ENCODE data around the gene TBC1D4. TPM values are rescaled to one million over a fixed set of nuclear protein-coding genes. Genes with fewer than 3 reads are reported as not detected.

The TBC1D4 gene
- total and polyA plus RNA-seq, 9 of the 15 experiments (the other 6 are each of a cell fraction or from before 2014, with no cell fraction given), result 2.8 to 12.3 (median 7.0) TPM

- TF ChIP-seq ZKSCAN8 (CRISPR knock-in tag; IDR thresholded peaks at IDR 0.05) (no peak), MAFG (tag; conservative IDR thresholded peaks at IDR 0.05) (no peak), POLR3G (IDR thresholded peaks at IDR 0.05; ENCODE audit: extremely low read depth, insufficient read length, insufficient replicate concordance) (no peak), ZNF551 (CRISPR knock-in tag; IDR thresholded peaks at IDR 0.05) (no peak), HNRNPH1 (optimal IDR thresholded peaks at IDR 0.05; ENCODE audit: low read depth, low read length) (no peak), ZNF717 (CRISPR knock-in tag; IDR thresholded peaks at IDR 0.05) (no peak), ZNF592 (IDR thresholded peaks at IDR 0.05) (no peak), ZNF316 (IDR thresholded peaks at IDR 0.05) (no peak), ATF7 (IDR thresholded peaks at IDR 0.05) (no peak), CREM (IDR thresholded peaks at IDR 0.05; ENCODE audit: low read depth) (no peak), SMARCA5 (IDR thresholded peaks at IDR 0.05) (no peak), KAT2B (IDR thresholded peaks at IDR 0.05; ENCODE audit: low read depth, low read length) (no peak), NR2C1 (IDR thresholded peaks at IDR 0.05) (no peak), NR2C1 (tag; IDR thresholded peaks at IDR 0.05) (no peak), RUNX1 (IDR thresholded peaks at IDR 0.05; ENCODE audit: low read depth) (no peak), MTA1 (IDR thresholded peaks at IDR 0.05; ENCODE audit: borderline replicate concordance) (no peak), ZNF395 (CRISPR knock-in tag; IDR thresholded peaks at IDR 0.05) (no peak)
- TF ChIP-seq, protein P1, sequence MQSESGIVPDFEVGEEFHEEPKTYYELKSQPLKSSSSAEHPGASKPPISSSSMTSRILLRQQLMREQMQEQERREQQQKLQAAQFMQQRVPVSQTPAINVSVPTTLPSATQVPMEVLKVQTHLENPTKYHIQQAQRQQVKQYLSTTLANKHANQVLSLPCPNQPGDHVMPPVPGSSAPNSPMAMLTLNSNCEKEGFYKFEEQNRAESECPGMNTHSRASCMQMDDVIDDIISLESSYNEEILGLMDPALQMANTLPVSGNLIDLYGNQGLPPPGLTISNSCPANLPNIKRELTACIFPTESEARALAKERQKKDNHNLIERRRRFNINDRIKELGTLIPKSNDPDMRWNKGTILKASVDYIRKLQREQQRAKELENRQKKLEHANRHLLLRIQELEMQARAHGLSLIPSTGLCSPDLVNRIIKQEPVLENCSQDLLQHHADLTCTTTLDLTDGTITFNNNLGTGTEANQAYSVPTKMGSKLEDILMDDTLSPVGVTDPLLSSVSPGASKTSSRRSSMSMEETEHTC (IDR thresholded peaks at IDR 0.05), result no peak
- TF ChIP-seq, protein P2, sequence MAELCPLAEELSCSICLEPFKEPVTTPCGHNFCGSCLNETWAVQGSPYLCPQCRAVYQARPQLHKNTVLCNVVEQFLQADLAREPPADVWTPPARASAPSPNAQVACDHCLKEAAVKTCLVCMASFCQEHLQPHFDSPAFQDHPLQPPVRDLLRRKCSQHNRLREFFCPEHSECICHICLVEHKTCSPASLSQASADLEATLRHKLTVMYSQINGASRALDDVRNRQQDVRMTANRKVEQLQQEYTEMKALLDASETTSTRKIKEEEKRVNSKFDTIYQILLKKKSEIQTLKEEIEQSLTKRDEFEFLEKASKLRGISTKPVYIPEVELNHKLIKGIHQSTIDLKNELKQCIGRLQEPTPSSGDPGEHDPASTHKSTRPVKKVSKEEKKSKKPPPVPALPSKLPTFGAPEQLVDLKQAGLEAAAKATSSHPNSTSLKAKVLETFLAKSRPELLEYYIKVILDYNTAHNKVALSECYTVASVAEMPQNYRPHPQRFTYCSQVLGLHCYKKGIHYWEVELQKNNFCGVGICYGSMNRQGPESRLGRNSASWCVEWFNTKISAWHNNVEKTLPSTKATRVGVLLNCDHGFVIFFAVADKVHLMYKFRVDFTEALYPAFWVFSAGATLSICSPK (IDR thresholded peaks at IDR 0.05; ENCODE audit: borderline replicate concordance), result no peak
Observed at GRCh38 chr13:75357576-75358289, 124.2 kb downstream of the TBC1D4 start (continued).

Data from K562 (cell line).